ENCODE measurements around the gene TNFRSF18. TPM values are rescaled to one million over a fixed set of nuclear protein-coding genes. Genes with fewer than 3 reads are reported as not detected.

Gene TNFRSF18
- total RNA-seq, 3 donors from 2014 or later: 1.6 to 2.2 (median 2.2) TPM

DNA sequence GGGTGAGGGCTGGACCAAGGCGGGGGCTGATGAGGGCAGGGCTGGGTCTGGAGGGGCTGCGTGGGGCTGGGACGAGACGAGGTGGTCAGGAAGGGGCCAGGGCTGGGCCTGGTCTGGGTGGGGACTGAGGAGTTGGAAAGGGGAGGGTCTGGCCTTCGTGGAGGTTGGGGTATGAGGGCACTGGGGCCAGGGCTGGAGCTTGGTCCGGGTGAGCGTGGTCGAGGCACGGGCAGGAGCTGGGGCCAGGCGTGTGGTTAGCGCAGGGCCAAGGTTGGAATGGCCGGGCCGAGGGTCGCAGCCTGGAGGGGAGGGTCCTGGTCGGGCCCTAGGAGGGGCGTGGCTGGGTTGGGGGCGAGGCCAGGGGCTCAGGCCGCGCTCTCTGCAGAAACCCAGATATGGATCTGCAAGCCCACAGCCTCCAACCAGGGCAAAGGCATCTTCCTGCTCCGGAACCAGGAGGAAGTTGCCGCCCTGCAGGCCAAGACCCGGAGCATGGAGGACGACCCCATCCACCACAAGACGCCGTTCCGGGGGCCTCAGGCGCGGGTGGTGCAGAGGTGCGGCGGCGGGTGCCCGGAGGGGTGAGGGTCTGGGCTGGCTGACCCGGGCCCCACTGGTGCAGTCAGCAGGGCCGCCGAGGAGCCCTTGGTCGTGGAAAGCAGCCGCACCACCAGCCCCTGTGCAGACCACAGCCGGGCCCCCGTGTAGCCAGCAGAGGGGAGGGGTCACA is 23.7 kb downstream of the TNFRSF18 start:
- no peaks in the 10 kb centered on the region for H3K36me3 ChIP-seq (ENCODE audit: low read depth)
- peak in 2 of 3 donors; percentile 23 to 38 for DNase-seq
- TF ChIP-seq, protein P1, sequence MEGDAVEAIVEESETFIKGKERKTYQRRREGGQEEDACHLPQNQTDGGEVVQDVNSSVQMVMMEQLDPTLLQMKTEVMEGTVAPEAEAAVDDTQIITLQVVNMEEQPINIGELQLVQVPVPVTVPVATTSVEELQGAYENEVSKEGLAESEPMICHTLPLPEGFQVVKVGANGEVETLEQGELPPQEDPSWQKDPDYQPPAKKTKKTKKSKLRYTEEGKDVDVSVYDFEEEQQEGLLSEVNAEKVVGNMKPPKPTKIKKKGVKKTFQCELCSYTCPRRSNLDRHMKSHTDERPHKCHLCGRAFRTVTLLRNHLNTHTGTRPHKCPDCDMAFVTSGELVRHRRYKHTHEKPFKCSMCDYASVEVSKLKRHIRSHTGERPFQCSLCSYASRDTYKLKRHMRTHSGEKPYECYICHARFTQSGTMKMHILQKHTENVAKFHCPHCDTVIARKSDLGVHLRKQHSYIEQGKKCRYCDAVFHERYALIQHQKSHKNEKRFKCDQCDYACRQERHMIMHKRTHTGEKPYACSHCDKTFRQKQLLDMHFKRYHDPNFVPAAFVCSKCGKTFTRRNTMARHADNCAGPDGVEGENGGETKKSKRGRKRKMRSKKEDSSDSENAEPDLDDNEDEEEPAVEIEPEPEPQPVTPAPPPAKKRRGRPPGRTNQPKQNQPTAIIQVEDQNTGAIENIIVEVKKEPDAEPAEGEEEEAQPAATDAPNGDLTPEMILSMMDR (IDR thresholded peaks at IDR 0.05): no peak
- intact Hi-C loops (cut with DNase I, micrococcal nuclease): no loop called here
- H3K4me3 ChIP-seq: no peak overlapping the region
- H3K9me3 ChIP-seq: no peaks in the 10 kb centered on the region
- ATAC-seq: no peak
- no peaks in the 10 kb centered on the region for H3K4me1 ChIP-seq (ENCODE audit: low read depth)

DNA sequence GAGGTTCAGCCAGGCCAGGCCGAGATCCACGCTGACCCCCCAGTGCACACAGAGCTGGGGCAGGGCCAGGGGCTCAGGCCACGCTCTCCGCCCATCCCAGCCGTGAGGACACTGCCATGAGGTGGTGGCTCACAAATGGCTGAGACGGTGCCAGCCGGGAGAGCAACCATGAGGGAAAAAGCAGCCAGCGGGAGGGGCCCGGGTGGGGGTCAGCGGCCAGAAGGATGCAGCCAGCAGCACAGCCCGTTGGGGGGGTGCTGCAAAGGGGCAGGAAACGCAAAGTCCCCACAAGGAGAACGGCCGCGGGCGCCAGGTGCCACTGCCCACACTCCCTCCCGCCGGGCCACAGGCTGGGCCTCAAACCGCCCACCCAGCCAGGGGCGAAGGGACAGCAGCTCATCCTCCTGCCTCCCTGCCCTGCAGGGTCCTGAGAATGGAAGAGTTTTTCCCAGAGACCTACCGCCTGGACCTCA is 24.4 kb downstream of the TNFRSF18 start:
- DNase-seq: peak in 2 of 3 donors; percentile 20 to 39
- no peaks in the 10 kb centered on the region for H3K4me1 ChIP-seq (ENCODE audit: low read depth)
- intact Hi-C loops (cut with DNase I, micrococcal nuclease): no loop called here
- TF ChIP-seq, protein P1 (IDR thresholded peaks at IDR 0.05): no peak
- no peak for ATAC-seq
- no peak overlapping the region for H3K4me3 ChIP-seq
- no peaks in the 10 kb centered on the region for H3K36me3 ChIP-seq (ENCODE audit: low read depth)
- H3K9me3 ChIP-seq: no peaks in the 10 kb centered on the region

DNA sequence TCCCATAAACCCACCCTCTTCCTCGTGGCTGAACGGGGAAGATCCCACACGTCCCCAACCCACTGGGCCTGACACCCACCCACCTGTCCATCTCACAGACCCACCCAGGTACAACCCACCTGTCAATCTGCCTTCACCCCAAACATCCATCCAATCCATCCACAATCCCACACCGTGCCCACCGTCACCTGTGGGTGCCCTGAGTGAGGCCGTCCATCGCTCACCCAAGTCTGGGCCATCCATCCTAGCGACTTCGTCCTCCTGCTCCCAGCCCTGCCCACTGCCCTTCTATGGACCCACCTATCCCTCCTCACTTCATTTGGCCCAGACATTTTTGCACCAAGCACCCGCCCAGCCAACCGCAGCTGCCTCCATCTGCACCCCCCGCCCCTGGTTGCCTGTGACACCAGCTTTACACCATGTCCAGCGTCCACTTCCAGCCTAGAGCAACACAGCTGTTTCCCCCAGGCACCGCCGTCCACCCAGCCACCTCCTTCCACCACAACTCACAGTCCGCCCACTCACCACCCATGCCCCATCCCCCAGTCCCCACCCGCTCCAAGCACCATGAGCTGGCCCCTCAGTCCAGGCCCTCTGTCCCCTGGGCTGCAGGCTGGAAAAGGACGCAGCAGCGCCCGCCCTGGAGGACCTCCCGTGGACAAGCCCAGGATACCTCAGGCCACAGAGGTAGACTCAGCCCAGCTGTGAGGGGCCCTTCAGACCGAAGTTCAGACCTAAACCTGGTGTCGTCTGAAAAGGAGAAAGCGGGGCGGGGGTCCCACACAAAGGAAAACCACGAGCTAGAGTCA is 25.1 kb downstream of the TNFRSF18 start:
- H3K4me3 ChIP-seq: no peak overlapping the region
- TF ChIP-seq, protein P1 (IDR thresholded peaks at IDR 0.05): no peak
- H3K9me3 ChIP-seq: no peaks in the 10 kb centered on the region
- ATAC-seq: no peak
- intact Hi-C loops (cut with DNase I, micrococcal nuclease): no loop called here
- no peaks in the 10 kb centered on the region for H3K4me1 ChIP-seq (ENCODE audit: low read depth)
- peak in 2 of 3 donors; percentile 18 to 43 for DNase-seq
- H3K36me3 ChIP-seq (ENCODE audit: low read depth): no peaks in the 10 kb centered on the region

DNA sequence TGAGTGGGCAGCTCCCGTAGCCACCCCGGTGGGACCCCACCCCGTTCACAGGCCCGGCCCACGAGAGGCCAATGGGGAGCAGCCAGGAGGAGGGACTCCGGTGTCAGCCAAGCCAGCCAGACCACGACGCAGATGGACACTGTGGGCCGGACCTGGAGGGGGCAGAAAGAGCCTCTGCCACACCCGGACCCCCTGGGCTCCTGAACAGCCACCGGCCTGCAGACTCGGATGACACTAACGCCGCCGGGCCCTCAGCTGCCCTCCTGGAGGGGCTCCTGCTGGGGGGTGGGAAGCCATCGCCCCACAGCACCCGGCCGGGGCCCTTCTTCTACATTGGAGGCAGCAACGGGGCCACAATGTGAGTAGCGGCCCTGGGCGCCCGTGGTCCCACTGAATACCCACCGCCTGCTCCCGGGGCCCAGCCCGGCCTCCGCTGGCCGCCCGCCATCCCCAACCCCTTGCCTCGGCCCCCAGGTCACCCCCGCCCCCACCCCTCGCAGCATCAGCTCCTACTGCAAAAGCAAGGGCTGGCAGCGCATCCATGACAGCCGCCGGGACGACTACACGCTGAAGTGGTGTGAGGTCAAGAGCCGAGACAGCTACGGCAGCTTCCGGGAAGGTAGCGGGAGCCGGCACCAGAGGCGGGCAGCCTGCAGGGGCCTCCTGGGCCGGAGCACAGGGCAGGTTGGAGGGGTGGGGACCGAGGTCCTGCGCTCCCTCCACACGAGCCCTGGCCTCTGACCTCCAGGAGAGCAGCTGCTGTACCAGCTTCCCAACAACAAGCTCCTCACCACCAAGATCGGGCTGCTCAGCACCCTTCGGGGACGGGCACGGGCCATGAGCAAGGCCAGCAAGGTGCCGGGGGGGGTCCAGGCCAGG is 26.2 kb downstream of the TNFRSF18 start:
- intact Hi-C loops (cut with DNase I, micrococcal nuclease): no loop called here

More for the DNA sequence above, 26.2 kb downstream of the TNFRSF18 start:
- no peak overlapping the region for H3K4me3 ChIP-seq
- ATAC-seq: no peak
- TF ChIP-seq, protein P1 (IDR thresholded peaks at IDR 0.05): no peak
- no peaks in the 10 kb centered on the region for H3K36me3 ChIP-seq (ENCODE audit: low read depth)
- peak in 2 of 3 donors; percentile 16 to 39 for DNase-seq
- H3K9me3 ChIP-seq: no peaks in the 10 kb centered on the region
- no peaks in the 10 kb centered on the region for H3K4me1 ChIP-seq (ENCODE audit: low read depth)
